ENCODE data around the gene SLC25A48. TPM values are rescaled to one million over a fixed set of nuclear protein-coding genes. Genes with fewer than 3 reads are reported as not detected.

SLC25A48 gene
- total RNA-seq, 1 experiment from 2014 or later: 1.6 TPM

DNA sequence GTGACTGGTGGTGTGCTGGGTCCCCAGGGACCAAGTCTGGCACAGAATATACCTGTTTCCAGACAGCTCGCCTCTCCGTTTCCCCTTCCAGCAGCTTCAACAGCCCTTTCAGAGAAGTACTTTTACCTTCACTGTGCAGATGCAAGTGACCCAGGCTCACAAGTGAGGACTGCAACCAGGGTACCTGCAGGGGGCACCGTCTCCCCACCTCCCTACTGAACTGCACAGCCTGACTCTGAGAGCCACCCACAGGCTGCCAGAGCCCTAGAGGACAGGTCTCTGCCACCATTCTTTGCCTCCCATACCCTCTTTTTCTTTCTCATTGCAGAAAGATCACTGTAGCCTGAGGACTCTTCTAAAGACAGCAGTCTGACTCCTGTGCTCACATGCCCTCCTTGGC lies 45.8 kb downstream of the SLC25A48 start:
- H3K4me3 ChIP-seq (ENCODE audit: low read depth, low read length): no peak overlapping the region
- Mint-ChIP-seq H3K36me3 (ENCODE audit: insufficient read depth, unreplicated experiment) (no peaks in the 10 kb centered on the region), H3K4me3 (ENCODE audit: unreplicated experiment) (no peak overlapping the region), H3K27ac (ENCODE audit: unreplicated experiment) (no peak overlapping the region), H3K4me1 (ENCODE audit: low read depth, unreplicated experiment) (no peaks in the 10 kb centered on the region), H3K27me3 (ENCODE audit: insufficient read depth, unreplicated experiment) (no peaks in the 10 kb centered on the region), H3K9me3 (ENCODE audit: unreplicated experiment) (no peaks in the 10 kb centered on the region)
- H3K27me3 ChIP-seq (replicated peaks; ENCODE audit: control insufficient read depth, insufficient read depth, low read length): no peaks in the 10 kb centered on the region
- H3K9me3 ChIP-seq: no peaks in the 10 kb centered on the region
- no peaks in the 10 kb centered on the region for H3K4me1 ChIP-seq
- intact Hi-C loops (cut with micrococcal nuclease; ENCODE audit: unreplicated experiment): loop anchor here (10.0 kb wide), 1 partner anchor 545 kb away; no protein-coding TSS in a partner anchor
- TF ChIP-seq, protein P1, sequence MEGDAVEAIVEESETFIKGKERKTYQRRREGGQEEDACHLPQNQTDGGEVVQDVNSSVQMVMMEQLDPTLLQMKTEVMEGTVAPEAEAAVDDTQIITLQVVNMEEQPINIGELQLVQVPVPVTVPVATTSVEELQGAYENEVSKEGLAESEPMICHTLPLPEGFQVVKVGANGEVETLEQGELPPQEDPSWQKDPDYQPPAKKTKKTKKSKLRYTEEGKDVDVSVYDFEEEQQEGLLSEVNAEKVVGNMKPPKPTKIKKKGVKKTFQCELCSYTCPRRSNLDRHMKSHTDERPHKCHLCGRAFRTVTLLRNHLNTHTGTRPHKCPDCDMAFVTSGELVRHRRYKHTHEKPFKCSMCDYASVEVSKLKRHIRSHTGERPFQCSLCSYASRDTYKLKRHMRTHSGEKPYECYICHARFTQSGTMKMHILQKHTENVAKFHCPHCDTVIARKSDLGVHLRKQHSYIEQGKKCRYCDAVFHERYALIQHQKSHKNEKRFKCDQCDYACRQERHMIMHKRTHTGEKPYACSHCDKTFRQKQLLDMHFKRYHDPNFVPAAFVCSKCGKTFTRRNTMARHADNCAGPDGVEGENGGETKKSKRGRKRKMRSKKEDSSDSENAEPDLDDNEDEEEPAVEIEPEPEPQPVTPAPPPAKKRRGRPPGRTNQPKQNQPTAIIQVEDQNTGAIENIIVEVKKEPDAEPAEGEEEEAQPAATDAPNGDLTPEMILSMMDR (IDR thresholded peaks at IDR 0.05; ENCODE audit: insufficient read depth in 1 of 2, low read depth in 1 of 2, low read length in 1 of 2, severe bottlenecking in 1 of 2, unreplicated experiment in 1 of 2): peak; percentile 45 to 63
- ChIA-PET CTCF (no interaction called here), POLR2A (no interaction called here)
- no TSS peak for BruUV-seq (replicated peaks)
- H3K36me3 ChIP-seq (ENCODE audit: control insufficient read depth, insufficient read depth, low read length): no peaks in the 10 kb centered on the region
- DNase-seq: peak in 1 of 2 experiments; percentile 63

DNA sequence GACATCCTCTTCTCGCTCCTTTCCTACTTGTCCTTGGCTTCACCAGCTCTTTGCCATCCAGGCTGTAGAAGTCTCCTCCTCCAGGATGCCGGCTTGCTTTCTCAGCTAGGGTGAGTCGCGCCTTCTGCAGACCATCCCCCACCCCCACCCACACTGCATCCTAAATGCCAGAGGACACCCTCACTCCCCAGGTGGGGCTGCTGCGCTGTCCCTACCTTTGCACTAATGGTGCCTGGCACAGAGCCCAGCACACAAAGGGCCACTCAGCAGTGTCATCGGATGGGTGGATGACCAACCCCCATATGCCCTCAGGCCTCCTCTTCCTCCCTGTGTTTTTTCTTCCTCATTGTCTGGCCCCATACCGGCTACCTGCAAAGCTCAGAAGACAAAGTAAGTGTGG lies 46.3 kb downstream of the SLC25A48 start:
- no peaks in the 10 kb centered on the region for H3K27me3 ChIP-seq (replicated peaks; ENCODE audit: control insufficient read depth, insufficient read depth, low read length)
- TF ChIP-seq, protein P1 (IDR thresholded peaks at IDR 0.05; ENCODE audit: insufficient read depth in 1 of 2, low read depth in 1 of 2, low read length in 1 of 2, severe bottlenecking in 1 of 2, unreplicated experiment in 1 of 2): no peak
- Mint-ChIP-seq H3K27ac (ENCODE audit: unreplicated experiment) (no peak overlapping the region), H3K9me3 (ENCODE audit: unreplicated experiment) (no peaks in the 10 kb centered on the region), H3K27me3 (ENCODE audit: insufficient read depth, unreplicated experiment) (no peaks in the 10 kb centered on the region), H3K36me3 (ENCODE audit: insufficient read depth, unreplicated experiment) (no peaks in the 10 kb centered on the region), H3K4me1 (ENCODE audit: low read depth, unreplicated experiment) (no peaks in the 10 kb centered on the region), H3K4me3 (ENCODE audit: unreplicated experiment) (no peak overlapping the region)
- intact Hi-C loops (cut with micrococcal nuclease; ENCODE audit: unreplicated experiment): loop anchor here (10.0 kb wide), 1 partner anchor 544 kb away; no protein-coding TSS in a partner anchor
- no peaks in the 10 kb centered on the region for H3K4me1 ChIP-seq
- H3K4me3 ChIP-seq (ENCODE audit: low read depth, low read length): no peak overlapping the region
- no peak for DNase-seq
- ChIA-PET CTCF (interaction anchor here (0.7 to 2.2 kb wide), 2 partner anchors 14 to 196 kb away, joined by 6 to 7 read pairs; no protein-coding TSS in a partner anchor), POLR2A (no interaction called here)
- BruUV-seq (replicated peaks): no TSS peak
- H3K9me3 ChIP-seq: no peaks in the 10 kb centered on the region
- H3K36me3 ChIP-seq (ENCODE audit: control insufficient read depth, insufficient read depth, low read length): no peaks in the 10 kb centered on the region

DNA sequence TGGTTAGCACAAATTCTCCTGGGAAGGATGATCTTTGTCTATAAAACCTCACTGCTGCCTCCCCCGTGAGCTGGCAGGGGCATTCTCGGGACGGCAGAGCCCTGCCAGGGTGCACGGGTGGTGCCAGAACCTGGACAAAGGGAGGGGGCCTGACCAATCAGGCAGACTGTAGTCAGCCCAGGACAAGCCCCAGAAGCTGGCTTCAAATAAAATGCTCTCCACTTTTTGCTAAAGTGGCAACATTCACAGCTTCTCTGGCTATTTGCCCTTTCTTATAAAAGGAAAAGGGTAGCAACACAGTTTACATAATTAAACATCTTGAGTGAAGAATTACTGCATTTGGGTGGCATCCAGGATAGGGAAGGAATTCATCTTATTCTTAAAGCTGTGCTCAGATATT lies 46.8 kb downstream of the SLC25A48 start:
- Histone ChIP-seq H3K4me3 (ENCODE audit: low read depth, low read length) (no peak overlapping the region), H3K4me1 (no peaks in the 10 kb centered on the region), H3K36me3 (ENCODE audit: control insufficient read depth, insufficient read depth, low read length) (no peaks in the 10 kb centered on the region), H3K9me3 (no peaks in the 10 kb centered on the region), H3K27me3 (replicated peaks; ENCODE audit: control insufficient read depth, insufficient read depth, low read length) (no peaks in the 10 kb centered on the region)
- intact Hi-C loops (cut with micrococcal nuclease; ENCODE audit: unreplicated experiment): loop anchor here (10.0 kb wide), 1 partner anchor 544 kb away; no protein-coding TSS in a partner anchor
- Mint-ChIP-seq H3K27me3 (ENCODE audit: insufficient read depth, unreplicated experiment) (no peaks in the 10 kb centered on the region), H3K9me3 (ENCODE audit: unreplicated experiment) (no peaks in the 10 kb centered on the region), H3K4me3 (ENCODE audit: unreplicated experiment) (no peak overlapping the region), H3K36me3 (ENCODE audit: insufficient read depth, unreplicated experiment) (no peaks in the 10 kb centered on the region), H3K27ac (ENCODE audit: unreplicated experiment) (no peak overlapping the region), H3K4me1 (ENCODE audit: low read depth, unreplicated experiment) (no peaks in the 10 kb centered on the region)
- ChIA-PET POLR2A (no interaction called here), CTCF (interaction anchor here (0.7 to 2.2 kb wide), 2 partner anchors 13 to 196 kb away, joined by 6 to 7 read pairs; no protein-coding TSS in a partner anchor)
- TF ChIP-seq, protein P1 (IDR thresholded peaks at IDR 0.05; ENCODE audit: insufficient read depth in 1 of 2, low read depth in 1 of 2, low read length in 1 of 2, severe bottlenecking in 1 of 2, unreplicated experiment in 1 of 2): no peak
- BruUV-seq (replicated peaks): no TSS peak
- no peak for DNase-seq
